Measurements from ENCODE around the gene PIP5K1B.

DNA sequence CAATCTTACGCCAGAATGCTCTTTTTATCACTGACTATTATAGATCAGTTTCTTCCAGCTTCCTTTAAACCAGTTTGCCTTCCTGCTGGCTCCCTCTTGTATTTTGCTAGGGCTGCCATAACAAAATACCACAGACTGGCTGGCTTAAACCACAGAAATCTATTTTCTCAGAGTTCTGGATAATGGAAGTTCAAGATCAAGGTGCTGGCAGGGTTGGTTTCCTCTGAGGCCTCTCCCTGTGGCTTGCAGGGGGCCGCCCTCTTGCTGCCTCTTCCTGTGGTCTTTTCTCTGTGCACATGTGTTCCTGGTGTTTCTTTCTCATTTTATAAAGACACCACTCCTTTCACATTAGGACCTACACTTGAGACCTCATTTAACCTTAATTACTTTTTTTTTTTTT, 323.7 kb downstream of the PIP5K1B start:
- TF ChIP-seq, protein P1, sequence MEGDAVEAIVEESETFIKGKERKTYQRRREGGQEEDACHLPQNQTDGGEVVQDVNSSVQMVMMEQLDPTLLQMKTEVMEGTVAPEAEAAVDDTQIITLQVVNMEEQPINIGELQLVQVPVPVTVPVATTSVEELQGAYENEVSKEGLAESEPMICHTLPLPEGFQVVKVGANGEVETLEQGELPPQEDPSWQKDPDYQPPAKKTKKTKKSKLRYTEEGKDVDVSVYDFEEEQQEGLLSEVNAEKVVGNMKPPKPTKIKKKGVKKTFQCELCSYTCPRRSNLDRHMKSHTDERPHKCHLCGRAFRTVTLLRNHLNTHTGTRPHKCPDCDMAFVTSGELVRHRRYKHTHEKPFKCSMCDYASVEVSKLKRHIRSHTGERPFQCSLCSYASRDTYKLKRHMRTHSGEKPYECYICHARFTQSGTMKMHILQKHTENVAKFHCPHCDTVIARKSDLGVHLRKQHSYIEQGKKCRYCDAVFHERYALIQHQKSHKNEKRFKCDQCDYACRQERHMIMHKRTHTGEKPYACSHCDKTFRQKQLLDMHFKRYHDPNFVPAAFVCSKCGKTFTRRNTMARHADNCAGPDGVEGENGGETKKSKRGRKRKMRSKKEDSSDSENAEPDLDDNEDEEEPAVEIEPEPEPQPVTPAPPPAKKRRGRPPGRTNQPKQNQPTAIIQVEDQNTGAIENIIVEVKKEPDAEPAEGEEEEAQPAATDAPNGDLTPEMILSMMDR (IDR thresholded peaks at IDR 0.05) = no peak
- TF ChIP-seq POLR2A (IDR thresholded peaks at IDR 0.05) = no peak
